GM10266 (cell line): ENCODE data around the gene MPV17L2.

Experiments
- DNase-seq: peaks from one replicate; pipeline ENCODE4 v3.0.0; 2012; ENCODE audit errors: extremely low spot score
- CTCF ChIP-seq: IDR thresholded peaks from 2 replicates; pipeline ENCODE4 v1.5.1; 2012; ENCODE audit warnings: mild to moderate bottlenecking, low read depth; ENCODE audit not compliant: control insufficient read depth, insufficient read depth; ENCODE audit errors: missing control alignments

The MPV17L2 gene

GRCh38 chr19:18211683-18212082 is 18.7 kb downstream of the MPV17L2 start:
- DNase-seq = no peak
- no peak for TF ChIP-seq CTCF

GRCh38 chr19:18214779-18215433 is 21.9 kb downstream of the MPV17L2 start:
- no peak for TF ChIP-seq CTCF
- no peak for DNase-seq

GRCh38 chr19:18216789-18217188 is 23.8 kb downstream of the MPV17L2 start:
- no peak for TF ChIP-seq CTCF
- DNase-seq = no peak

- no peak for TF ChIP-seq CTCF
- DNase-seq = no peak
Observed at GRCh38 chr19:18218159-18218558, 25.1 kb downstream of the MPV17L2 start.

GRCh38 chr19:18218600-18218999 is 25.6 kb downstream of the MPV17L2 start:
- no peak for TF ChIP-seq CTCF
- DNase-seq = no peak

- no peak for DNase-seq
- no peak for TF ChIP-seq CTCF
Observed at GRCh38 chr19:18219911-18220631, 27.1 kb downstream of the MPV17L2 start.

- no peak for TF ChIP-seq CTCF
Observed at GRCh38 chr19:18220632-18221275, 27.7 kb downstream of the MPV17L2 start.

More at GRCh38 chr19:18220632-18221275, 27.7 kb downstream of the MPV17L2 start:
- no peak for DNase-seq
